AG10803 (cell line): Measurements from ENCODE around the gene FOXO3.

Experiments
- DNase-seq: peaks from one replicate; pipeline ENCODE4 v3.0.0; 2010; ENCODE audit warnings: low read depth
- H3K4me3 ChIP-seq: 2 replicates; pipeline ENCODE4 v1.5.1; 2011; ENCODE audit warnings: mild to moderate bottlenecking, low read length, control low read depth
- TF ChIP-seq, protein P1 (sequence below): conservative IDR thresholded peaks from 2 replicates; pipeline ENCODE4 v1.5.1; 2011; ENCODE audit warnings: mild to moderate bottlenecking, low read length, control low read depth, inconsistent platforms

The FOXO3 gene

GRCh38 chr6:108721286-108721685 is 160.6 kb downstream of the FOXO3 start:
- TF ChIP-seq, protein P1, sequence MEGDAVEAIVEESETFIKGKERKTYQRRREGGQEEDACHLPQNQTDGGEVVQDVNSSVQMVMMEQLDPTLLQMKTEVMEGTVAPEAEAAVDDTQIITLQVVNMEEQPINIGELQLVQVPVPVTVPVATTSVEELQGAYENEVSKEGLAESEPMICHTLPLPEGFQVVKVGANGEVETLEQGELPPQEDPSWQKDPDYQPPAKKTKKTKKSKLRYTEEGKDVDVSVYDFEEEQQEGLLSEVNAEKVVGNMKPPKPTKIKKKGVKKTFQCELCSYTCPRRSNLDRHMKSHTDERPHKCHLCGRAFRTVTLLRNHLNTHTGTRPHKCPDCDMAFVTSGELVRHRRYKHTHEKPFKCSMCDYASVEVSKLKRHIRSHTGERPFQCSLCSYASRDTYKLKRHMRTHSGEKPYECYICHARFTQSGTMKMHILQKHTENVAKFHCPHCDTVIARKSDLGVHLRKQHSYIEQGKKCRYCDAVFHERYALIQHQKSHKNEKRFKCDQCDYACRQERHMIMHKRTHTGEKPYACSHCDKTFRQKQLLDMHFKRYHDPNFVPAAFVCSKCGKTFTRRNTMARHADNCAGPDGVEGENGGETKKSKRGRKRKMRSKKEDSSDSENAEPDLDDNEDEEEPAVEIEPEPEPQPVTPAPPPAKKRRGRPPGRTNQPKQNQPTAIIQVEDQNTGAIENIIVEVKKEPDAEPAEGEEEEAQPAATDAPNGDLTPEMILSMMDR, result no peak
- no peak overlapping the region for H3K4me3 ChIP-seq
- DNase-seq, result no peak

- no peak overlapping the region for H3K4me3 ChIP-seq
- TF ChIP-seq, protein P1, result no peak
These were observed 162.9 kb downstream of the FOXO3 start for GRCh38 chr6:108723594-108723993.

DNA sequence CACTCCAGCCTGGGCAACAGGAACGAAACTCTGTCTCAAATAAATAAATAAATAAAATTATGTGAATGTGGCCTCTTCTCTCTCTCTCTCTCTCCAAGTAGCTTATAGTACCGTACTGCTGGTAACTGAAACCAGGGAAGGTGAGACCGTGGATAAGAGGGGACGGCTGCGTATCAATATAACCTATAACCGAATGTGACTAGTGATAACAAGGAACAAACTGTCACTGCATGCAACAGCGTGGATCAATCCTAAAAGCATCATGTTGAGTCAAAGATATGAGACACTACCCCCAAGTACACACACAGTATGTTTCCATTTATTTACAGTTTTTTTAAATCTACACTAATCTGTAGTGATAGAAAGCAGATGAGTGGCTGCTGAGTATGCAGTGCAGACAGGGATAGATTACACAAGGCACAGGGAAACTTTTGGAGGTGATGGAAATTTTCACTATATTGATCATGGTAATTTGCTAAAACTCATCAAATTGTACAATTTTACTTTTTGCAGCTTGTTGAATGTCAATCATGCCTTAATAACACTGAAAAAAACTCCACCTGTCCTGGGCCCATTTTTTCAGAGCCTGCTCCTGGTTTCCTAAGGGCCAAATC is 166.1 kb downstream of the FOXO3 start:
- TF ChIP-seq, protein P1, result no peak
- H3K4me3 ChIP-seq, result no peak overlapping the region
- no peak for DNase-seq

More at GRCh38 chr6:108723594-108723993, 162.9 kb downstream of the FOXO3 start:
- no peak for DNase-seq

DNA sequence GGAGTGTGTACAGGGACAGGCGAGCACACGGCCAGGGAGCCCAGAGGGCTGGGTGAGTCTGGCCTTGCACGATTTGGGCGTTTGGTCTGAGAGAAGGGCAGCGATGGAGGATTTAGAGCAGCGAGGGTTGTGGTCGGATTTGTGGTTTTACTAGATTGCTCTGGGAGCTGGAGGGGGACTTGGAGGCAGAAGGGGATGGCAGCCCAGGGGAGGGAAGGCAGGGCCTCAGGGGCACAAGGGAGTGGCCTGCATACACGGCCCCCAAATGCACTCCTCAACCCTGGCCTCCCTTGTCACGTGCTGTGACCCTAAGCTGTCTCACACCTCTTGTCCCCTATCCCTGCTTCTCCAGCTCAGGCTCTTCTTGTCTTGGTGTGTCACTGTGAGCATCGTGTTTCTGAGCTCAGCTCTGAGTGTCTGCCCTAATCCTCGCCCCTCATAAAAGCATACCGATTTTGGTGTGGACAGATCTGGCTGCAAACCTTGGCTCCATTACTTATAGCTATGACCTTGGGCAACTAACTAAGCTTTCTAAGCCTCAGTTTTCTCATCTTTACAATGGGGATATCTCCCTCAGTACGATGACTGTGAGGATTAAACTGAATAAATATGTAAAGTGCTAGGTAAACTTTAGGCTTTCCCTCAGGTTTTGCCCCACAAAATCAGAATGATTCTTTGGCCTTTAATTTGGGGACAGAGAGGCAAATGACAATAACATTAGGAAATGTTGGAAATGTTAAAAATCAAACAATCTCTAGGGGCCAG is 167.4 kb downstream of the FOXO3 start:
- no peak for DNase-seq
- no peak overlapping the region for H3K4me3 ChIP-seq
- TF ChIP-seq, protein P1, result no peak

GRCh38 chr6:108728826-108729225 is 168.1 kb downstream of the FOXO3 start:
- DNase-seq, result no peak
- TF ChIP-seq, protein P1, result no peak
- no peak overlapping the region for H3K4me3 ChIP-seq

- H3K4me3 ChIP-seq, result no peak overlapping the region
- TF ChIP-seq, protein P1, result no peak
- no peak for DNase-seq
These were observed 170.2 kb downstream of the FOXO3 start for GRCh38 chr6:108730635-108731515.
